NT2/D1 (cell line): ENCODE measurements around the gene KLHDC1.
A peak's percentile ranks its signal among the peaks of the same experiment; 100 is the strongest.

Experiments used
- DNase-seq: peaks from one replicate; pipeline ENCODE4 v3.0.0-alpha.2; 2011; ENCODE audit warnings: low read depth, low spot score
- H3K27me3 ChIP-seq: 2 replicates; pipeline ENCODE4 v1.6.0; 2011; ENCODE audit warnings: mild to moderate bottlenecking; ENCODE audit not compliant: insufficient read length, insufficient read depth
- H3K36me3 ChIP-seq: 2 replicates; pipeline ENCODE4 v1.6.1; 2011; ENCODE audit warnings: mild to moderate bottlenecking, low read length, mixed read lengths; ENCODE audit not compliant: insufficient read depth, insufficient read length
- H3K4me1 ChIP-seq: 2 replicates; pipeline ENCODE4 v1.5.1; 2011; ENCODE audit not compliant: insufficient read depth, insufficient read length
- H3K4me3 ChIP-seq: 2 replicates; pipeline ENCODE4 v1.5.1; 2011; ENCODE audit warnings: low read depth; ENCODE audit not compliant: insufficient read length
- H3K9ac ChIP-seq: 2 replicates; pipeline ENCODE4 v1.6.0; 2011; ENCODE audit warnings: low read depth; ENCODE audit not compliant: insufficient read length
- H3K9me3 ChIP-seq: 2 replicates; pipeline ENCODE4 v1.5.1; 2011; ENCODE audit warnings: mild to moderate bottlenecking, low read length; ENCODE audit not compliant: insufficient read depth
- SUZ12 ChIP-seq: IDR thresholded peaks from 2 replicates; pipeline ENCODE4 v1.6.1; 2011; ENCODE audit not compliant: insufficient read length, insufficient read depth; ENCODE audit errors: extremely low read depth
- YY1 ChIP-seq: IDR thresholded peaks from 2 replicates; pipeline ENCODE4 v1.6.1; 2011; ENCODE audit not compliant: insufficient read length, insufficient read depth
- ZNF274 ChIP-seq: IDR thresholded peaks from 2 replicates; pipeline ENCODE4 v1.6.1; 2011; ENCODE audit warnings: mild to moderate bottlenecking, low read depth, low read length

KLHDC1 gene

DNA sequence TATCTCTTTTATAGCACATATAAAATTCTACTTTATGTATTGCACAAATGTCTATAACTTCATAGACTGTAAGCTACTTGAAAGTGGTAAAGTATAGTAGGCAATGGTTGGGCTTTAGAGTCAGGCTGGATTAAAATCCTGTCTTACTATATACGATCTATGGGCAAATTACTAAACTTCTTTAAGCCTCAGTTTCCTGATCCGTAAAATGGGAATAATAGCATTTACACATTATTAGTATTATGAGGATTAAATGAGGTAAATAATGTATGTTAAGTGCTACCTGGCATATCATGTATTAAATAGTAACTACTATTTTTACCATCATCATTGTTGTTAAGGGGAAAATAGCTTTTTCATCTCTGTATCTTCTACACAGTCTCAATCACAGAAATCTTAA, 19.3 kb upstream of the KLHDC1 start:
- no peaks in the 10 kb centered on the region for H3K9me3 ChIP-seq
- no peak overlapping the region for H3K9ac ChIP-seq
- H3K27me3 ChIP-seq = no peaks in the 10 kb centered on the region
- H3K4me1 ChIP-seq = no peaks in the 10 kb centered on the region
- no peak overlapping the region for H3K4me3 ChIP-seq
- H3K36me3 ChIP-seq = peaks cover 49% of the 10 kb centered on the region
- TF ChIP-seq ZNF274 (no peak), SUZ12 (no peak), YY1 (no peak)
- no peak for DNase-seq

- H3K4me3 ChIP-seq = no peak overlapping the region
- no peaks in the 10 kb centered on the region for H3K27me3 ChIP-seq
- TF ChIP-seq SUZ12 = no peak
- TF ChIP-seq ZNF274 = no peak
- no peak for TF ChIP-seq YY1
- H3K9ac ChIP-seq = no peak overlapping the region
- H3K9me3 ChIP-seq = no peaks in the 10 kb centered on the region
- no peak for DNase-seq
- no peaks in the 10 kb centered on the region for H3K4me1 ChIP-seq
- H3K36me3 ChIP-seq = peaks cover 63% of the 10 kb centered on the region
These were observed 15.3 kb upstream of the KLHDC1 start for GRCh38 chr14:49677643-49678042.

GRCh38 chr14:49679271-49679670, 13.6 kb upstream of the KLHDC1 start:
- no peak for TF ChIP-seq YY1
- no peak for TF ChIP-seq ZNF274
- no peak for TF ChIP-seq SUZ12
- Histone ChIP-seq H3K9me3 (no peaks in the 10 kb centered on the region), H3K27me3 (no peaks in the 10 kb centered on the region), H3K4me3 (no peak overlapping the region), H3K36me3 (peaks cover 59% of the 10 kb centered on the region), H3K4me1 (no peaks in the 10 kb centered on the region), H3K9ac (no peak overlapping the region)
- no peak for DNase-seq

DNA sequence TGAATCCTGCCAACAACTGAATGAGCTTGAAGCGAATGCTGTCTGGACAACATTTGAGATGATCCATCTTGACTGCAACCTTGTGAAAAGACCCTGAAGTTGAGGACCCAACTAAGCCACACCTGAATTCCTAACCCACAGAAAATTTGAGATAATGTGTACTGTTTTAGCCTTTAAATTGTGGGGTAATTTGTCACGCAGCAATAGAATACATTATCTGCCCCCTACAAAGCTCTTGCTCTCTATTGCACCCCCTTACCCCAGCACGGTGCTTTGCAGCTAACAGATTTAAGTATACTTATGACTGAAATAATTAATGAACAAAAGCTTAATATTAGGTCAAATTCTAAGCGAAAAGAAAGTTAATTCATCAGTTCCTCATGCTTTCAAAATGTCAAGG, 6.5 kb upstream of the KLHDC1 start:
- TF ChIP-seq ZNF274 (no peak), SUZ12 (no peak), YY1 (no peak)
- Histone ChIP-seq H3K4me1 (no peaks in the 10 kb centered on the region), H3K27me3 (no peaks in the 10 kb centered on the region), H3K9me3 (no peaks in the 10 kb centered on the region), H3K36me3 (peaks cover 19% of the 10 kb centered on the region), H3K4me3 (no peak overlapping the region), H3K9ac (no peak overlapping the region)
- no peak for DNase-seq

DNA sequence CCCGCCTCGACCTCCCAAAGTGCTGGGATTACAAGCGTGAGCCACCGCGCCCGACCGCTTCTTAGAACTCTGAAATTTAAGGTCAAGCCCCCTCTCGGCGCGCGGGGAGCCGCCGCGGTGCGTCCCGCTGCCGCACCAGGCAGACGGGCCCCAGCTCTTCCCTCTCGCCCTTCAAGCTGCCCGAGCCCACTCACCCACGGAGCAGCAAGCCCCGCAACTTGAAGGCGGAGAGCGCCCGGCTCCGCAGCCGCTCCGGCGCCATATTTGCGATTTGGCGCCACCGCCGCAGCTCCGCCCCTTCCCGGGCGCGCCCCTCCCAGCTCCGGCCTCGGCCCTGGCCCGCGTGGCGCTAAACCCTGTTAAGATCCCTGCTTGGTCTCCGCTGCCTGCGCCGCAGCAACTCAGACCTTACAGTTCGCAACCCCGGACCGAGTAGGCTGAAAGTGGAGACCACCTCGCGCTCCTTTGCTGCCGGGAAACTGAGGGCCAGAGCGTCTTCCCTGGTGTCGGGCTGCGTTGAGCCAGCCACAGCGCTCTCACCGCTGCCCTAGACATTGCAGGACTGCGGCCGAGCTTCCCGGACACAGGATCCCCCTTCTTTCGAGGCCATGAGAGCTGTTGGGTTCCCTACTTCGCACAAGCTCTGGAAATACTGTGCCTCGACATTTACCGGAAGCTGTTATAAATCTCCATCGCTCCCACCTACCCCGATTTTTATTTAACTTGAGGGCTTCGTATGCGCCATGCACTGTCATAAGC, 4.8 kb upstream of the KLHDC1 start, which contains the start of gene POLE2:
Gene POLE2, minus strand, starts transcription at position 273 of the 759 bp plus-strand sequence. Its CDS starts 11 bp downstream, at position 262.
- Histone ChIP-seq H3K36me3 (peaks cover 8% of the 10 kb centered on the region), H3K4me3 (peak within 1 kb of the TSS; percentile 72), H3K9me3 (no peaks in the 10 kb centered on the region), H3K27me3 (peaks cover 11% of the 10 kb centered on the region), H3K4me1 (no peaks in the 10 kb centered on the region), H3K9ac (peak within 1 kb of the TSS; percentile 95)
- DNase-seq = peak; percentile 61
- TF ChIP-seq YY1 = peak; percentile 67
- TF ChIP-seq ZNF274 = no peak
- no peak for TF ChIP-seq SUZ12

DNA sequence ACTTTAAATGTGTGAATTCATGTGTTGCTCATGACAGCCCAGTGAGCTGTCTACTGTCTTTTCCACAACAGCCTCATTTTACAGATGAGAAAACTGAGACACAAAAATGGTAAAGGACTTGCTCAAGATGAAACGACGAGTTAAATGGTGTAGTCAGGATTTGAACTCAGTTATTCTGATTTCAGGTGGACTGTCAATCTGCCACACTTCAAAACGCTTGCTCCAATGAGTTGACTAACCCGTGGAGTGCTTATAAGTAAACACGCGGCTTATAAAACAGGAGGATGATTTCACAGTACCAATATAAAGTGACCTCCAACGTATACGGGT, 4.3 kb upstream of the KLHDC1 start:
- peaks cover 5% of the 10 kb centered on the region for H3K36me3 ChIP-seq
- H3K27me3 ChIP-seq = peaks cover 12% of the 10 kb centered on the region
- peak overlapping the region; percentile 72 for H3K4me3 ChIP-seq
- H3K9ac ChIP-seq = peak overlapping the region; percentile 95
- no peak for DNase-seq
- H3K4me1 ChIP-seq = no peaks in the 10 kb centered on the region
- no peak for TF ChIP-seq YY1
- TF ChIP-seq ZNF274 = no peak
- no peak for TF ChIP-seq SUZ12
- no peaks in the 10 kb centered on the region for H3K9me3 ChIP-seq

- TF ChIP-seq SUZ12 (no peak), YY1 (no peak), ZNF274 (no peak)
- no peaks in the 10 kb centered on the region for H3K9me3 ChIP-seq
- peaks cover 12% of the 10 kb centered on the region for H3K27me3 ChIP-seq
- H3K4me3 ChIP-seq = no peak overlapping the region
- no peak overlapping the region for H3K9ac ChIP-seq
- H3K4me1 ChIP-seq = no peaks in the 10 kb centered on the region
- DNase-seq = no peak
- H3K36me3 ChIP-seq = peaks cover 5% of the 10 kb centered on the region
These were observed 1.9 kb upstream of the KLHDC1 start for GRCh38 chr14:49691031-49691430.
